NB4 (cell line): ENCODE results near the gene LMTK3.

ENCODE experiments used
- CTCF ChIP-seq: IDR thresholded peaks from one replicate; pipeline ENCODE4 v1.5.1; 2012; ENCODE audit warnings: low read depth, low read length
- MAX ChIP-seq: IDR thresholded peaks from 2 replicates; pipeline ENCODE4 v1.6.1; 2011; ENCODE audit warnings: low read depth, low read length
- MYC ChIP-seq: IDR thresholded peaks from 2 replicates; pipeline ENCODE4 v1.6.1; 2011; ENCODE audit warnings: low read depth, low read length
- POLR2A ChIP-seq: IDR thresholded peaks from 2 replicates; pipeline ENCODE4 v1.6.1; 2011; ENCODE audit warnings: mild to moderate bottlenecking; ENCODE audit not compliant: insufficient read length; ENCODE audit errors: extremely low read depth

- no peak for TF ChIP-seq POLR2A
- no peak for TF ChIP-seq CTCF
- no peak for TF ChIP-seq MAX
- TF ChIP-seq MYC = no peak
Measured at GRCh38 chr19:48479686-48480085, 31.9 kb downstream of the LMTK3 start.
